Immature natural killer cell (primary cell): ENCODE data around the gene ATXN7L1. TPM values are rescaled to one million over a fixed set of nuclear protein-coding genes. Genes with fewer than 3 reads are reported as not detected.
"Not testable (repeated sequence)": the region's sequence is repeated elsewhere in the genome, so short reads cannot be mapped to it uniquely, and the experiment has no call there.

Source experiments
- DNase-seq, 3 donors: peaks; one replicate each; pipeline ENCODE4 v3.0.0; 2022; ENCODE audit warnings: mixed read lengths in 1 of 3
- H3K27ac Mint-ChIP-seq, 6 donors: one replicate each; pipeline ENCODE4 v1.8.0; 2020; ENCODE audit warnings: mixed read lengths in 6 of 6, mild to moderate bottlenecking in 5 of 6, inconsistent platforms in 4 of 6, moderate library complexity in 3 of 6
- H3K27me3 Mint-ChIP-seq, 3 donors: one replicate each; pipeline ENCODE4 v1.8.0; 2020 to 2021; ENCODE audit warnings: low read depth in 3 of 3, mild to moderate bottlenecking in 3 of 3, mixed read lengths in 3 of 3, moderate library complexity in 3 of 3, inconsistent platforms in 1 of 3
- H3K36me3 Mint-ChIP-seq, 3 donors: one replicate each; pipeline ENCODE4 v1.8.0; 2020; ENCODE audit warnings: mixed read lengths in 3 of 3, inconsistent platforms in 2 of 3, mild to moderate bottlenecking in 2 of 3
- H3K4me1 Mint-ChIP-seq, 2 donors: one replicate each; pipeline ENCODE4 v1.8.0; 2020; ENCODE audit warnings: inconsistent platforms in 2 of 2, mild to moderate bottlenecking in 2 of 2, mixed read lengths in 2 of 2, moderate library complexity in 1 of 2
- H3K4me3 Mint-ChIP-seq, 5 donors: one replicate each; pipeline ENCODE4 v1.8.0; 2020; ENCODE audit warnings: mild to moderate bottlenecking in 5 of 5, mixed read lengths in 5 of 5, inconsistent platforms in 3 of 5, moderate library complexity in 3 of 5
- H3K9me3 Mint-ChIP-seq, 6 donors: one replicate each; pipeline ENCODE4 v1.8.0; 2020; ENCODE audit warnings: mild to moderate bottlenecking in 6 of 6, mixed read lengths in 6 of 6, inconsistent platforms in 4 of 6, moderate library complexity in 3 of 6
- polyA plus RNA-seq, 3 donors: library from polyadenylated mRNA; unstranded; fragments of 300-500 nt; fragmentation: Illumina TruSeq; gene quantifications; one replicate each; pipeline ENCODE4 v1.2.3, GENCODE V29; 2021

The ATXN7L1 gene
- polyA plus RNA-seq, 3 donors from 2014 or later: 3.8 to 21.1 (median 11.9) TPM

DNA sequence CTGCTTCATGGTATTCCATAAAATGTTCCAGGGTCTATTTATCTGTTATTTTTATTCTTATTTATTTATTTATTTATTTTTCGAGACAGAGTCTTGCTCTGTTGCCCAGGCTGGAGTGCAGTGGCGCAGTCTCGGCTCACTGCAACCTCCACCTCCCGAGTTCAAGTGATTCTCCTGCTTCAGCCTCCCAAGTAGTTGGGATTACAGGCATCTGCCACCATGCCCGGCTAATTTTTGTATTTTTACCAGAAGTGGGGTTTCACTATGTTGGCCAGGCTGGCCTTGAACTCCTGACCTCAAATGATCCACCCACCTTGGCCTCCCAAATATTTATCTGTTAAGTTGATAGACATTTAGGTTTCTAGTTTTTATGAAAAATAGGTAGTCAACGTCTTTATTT lies 6.8 kb upstream of the ATXN7L1 start:
- not testable (repeated sequence) for H3K9me3 Mint-ChIP-seq, H3K27me3 Mint-ChIP-seq, DNase-seq, H3K4me3 Mint-ChIP-seq, H3K27ac Mint-ChIP-seq
- Mint-ChIP-seq H3K36me3 (peaks cover 0 to 12% (median 0%) of the 10 kb centered on the region in 3 donors), H3K4me1 (peaks cover 30 to 38% of the 10 kb centered on the region in 2 donors)

DNA sequence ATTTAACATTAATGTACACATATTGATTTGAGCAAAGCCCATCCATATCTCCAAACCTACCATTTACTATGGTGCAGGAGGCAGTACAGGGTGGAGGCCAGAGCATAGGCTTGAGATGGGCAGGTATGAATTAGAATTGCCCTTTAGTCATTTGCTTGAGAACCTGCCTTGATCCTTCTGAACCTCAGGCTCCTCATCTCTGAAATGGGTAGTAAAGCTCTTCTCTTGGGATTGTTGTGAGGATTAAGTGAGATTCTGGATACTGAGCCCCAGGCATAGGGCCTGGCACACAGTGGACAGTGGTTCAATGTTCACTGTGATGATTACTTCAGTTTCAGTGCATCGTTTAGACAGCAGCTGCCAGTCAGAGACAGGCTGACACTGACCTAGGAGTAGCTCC lies 5.0 kb upstream of the ATXN7L1 start:
- peak overlapping the region in 3 of 6 donors; percentile 4 to 55 (median 30) for H3K27ac Mint-ChIP-seq
- H3K27me3 Mint-ChIP-seq: peaks cover 0 to 5% (median 0%) of the 10 kb centered on the region in 3 donors
- H3K4me1 Mint-ChIP-seq: peaks cover 42 to 47% of the 10 kb centered on the region in 2 donors
- H3K9me3 Mint-ChIP-seq: no peaks in the 10 kb centered on the region
- no peak for DNase-seq
- H3K4me3 Mint-ChIP-seq: no peak overlapping the region
- peaks cover 0 to 12% (median 0%) of the 10 kb centered on the region in 3 donors for H3K36me3 Mint-ChIP-seq

DNA sequence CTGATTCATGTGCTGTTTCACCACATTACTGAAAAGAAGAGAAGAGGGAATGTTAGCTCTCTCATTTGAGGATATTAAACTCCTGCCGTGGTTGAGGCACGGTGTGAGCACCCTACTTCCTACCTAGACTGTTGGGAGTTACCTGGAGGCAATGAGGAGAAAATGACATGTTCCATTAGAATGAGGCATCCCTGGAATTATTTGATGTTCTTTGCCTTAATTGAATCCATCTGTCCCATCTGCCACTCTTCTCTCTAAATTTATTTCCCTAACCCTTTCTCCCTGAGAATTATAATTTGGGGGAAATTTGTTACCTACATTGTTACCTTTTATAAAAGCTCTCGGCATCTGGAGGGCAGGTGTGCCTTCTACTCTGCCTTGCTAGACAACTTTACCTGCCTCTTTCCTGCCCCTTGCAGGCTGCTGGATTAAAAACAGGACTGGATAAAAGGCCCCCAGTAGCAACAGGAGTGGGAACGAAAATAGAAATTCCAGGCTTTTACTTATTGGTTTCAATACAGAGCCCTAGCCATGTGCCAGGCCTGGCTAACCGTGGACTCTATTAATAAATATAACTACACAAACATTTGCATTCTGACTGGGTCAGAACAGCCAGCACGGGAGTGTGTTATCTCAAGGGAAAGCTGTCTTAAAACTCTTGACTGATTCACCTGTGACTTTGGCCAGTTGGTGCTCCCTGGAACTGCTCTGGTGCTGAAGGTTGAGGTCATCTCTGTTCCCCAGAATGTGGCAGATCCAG lies 4.4 kb upstream of the ATXN7L1 start:
- DNase-seq: no peak
- Mint-ChIP-seq H3K27ac (peak overlapping the region in 2 of 6 donors; percentile 12 to 51), H3K27me3 (peaks cover 0 to 8% (median 6%) of the 10 kb centered on the region in 3 donors), H3K4me1 (peaks cover 41 to 49% of the 10 kb centered on the region in 2 donors), H3K4me3 (no peak overlapping the region), H3K36me3 (peaks cover 0 to 9% (median 0%) of the 10 kb centered on the region in 3 donors), H3K9me3 (no peaks in the 10 kb centered on the region)

DNA sequence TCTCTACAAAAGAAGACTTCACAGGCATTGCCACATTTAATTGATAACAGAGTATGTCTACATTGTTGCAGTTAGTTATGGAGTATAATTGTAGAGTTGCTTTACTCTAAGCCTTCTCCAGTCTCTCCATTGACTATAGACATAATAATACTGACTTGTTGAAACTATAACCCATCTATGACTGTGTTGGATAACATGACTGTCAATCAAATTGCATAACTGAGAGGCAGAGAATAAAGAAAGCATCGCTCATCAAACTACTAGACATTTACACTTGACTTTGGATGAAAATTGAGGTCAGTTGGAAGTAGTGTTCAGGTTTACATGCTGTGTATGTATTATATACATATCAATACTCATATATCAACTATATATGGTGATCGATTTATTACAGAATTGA lies 3.4 kb upstream of the ATXN7L1 start:
- Mint-ChIP-seq H3K36me3 (peaks cover 0 to 9% (median 0%) of the 10 kb centered on the region in 3 donors), H3K4me1 (peaks cover 41 to 49% of the 10 kb centered on the region in 2 donors), H3K27ac (peak overlapping the region in 1 of 6 donors; percentile 12), H3K9me3 (no peaks in the 10 kb centered on the region), H3K4me3 (no peak overlapping the region), H3K27me3 (peaks cover 0 to 8% (median 8%) of the 10 kb centered on the region in 3 donors)
- DNase-seq: no peak

DNA sequence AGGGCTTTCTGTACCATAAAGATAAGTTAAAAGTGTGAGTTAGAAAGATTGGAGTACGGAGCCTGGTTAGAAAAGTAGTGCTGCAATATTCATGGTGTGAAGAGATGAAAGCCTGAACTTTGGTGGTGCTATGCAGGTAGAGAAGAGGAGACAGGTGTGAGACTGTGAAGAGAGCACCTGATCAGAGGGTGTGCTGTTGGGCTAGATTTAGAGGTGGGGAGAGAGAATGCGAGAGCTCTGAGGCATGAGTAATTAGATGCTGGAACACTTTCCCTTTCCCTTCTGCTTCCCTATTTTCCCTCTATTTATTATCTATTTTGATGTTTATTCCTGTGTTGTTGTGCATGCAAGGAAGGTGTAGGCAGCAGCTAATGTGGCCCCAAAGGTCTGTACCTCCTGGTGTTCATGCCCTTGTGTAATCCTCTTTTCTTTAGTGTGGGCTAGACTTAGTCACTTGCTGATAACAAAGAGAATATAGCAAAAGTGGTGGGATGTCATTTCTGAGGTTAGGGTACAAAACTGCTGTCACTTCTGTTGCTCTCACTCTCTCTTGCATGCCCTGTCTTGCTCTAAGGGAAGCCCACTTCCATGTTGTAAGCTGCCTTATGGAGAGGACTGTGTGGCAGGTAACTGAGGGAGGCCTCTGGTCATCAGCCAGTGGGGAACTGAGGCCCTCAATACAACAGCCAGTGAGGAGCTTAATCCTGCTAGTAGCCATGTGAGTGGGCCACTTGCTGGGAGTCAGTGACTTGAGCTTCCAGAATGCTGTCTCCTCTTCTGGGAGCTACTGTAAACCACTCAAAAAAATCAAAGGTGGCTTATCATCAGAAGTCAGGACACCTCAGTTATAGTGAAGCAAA lies 2.6 kb upstream of the ATXN7L1 start:
- Mint-ChIP-seq H3K27ac (peak overlapping the region in 2 of 6 donors; percentile 9 to 21), H3K27me3 (peaks cover 0 to 8% (median 8%) of the 10 kb centered on the region in 3 donors), H3K4me1 (peaks cover 48 to 53% of the 10 kb centered on the region in 2 donors), H3K9me3 (no peaks in the 10 kb centered on the region), H3K4me3 (peak overlapping the region; percentile 88 to 95 (median 89)), H3K36me3 (peaks cover 0 to 9% (median 4%) of the 10 kb centered on the region in 3 donors)
- DNase-seq: no peak

DNA sequence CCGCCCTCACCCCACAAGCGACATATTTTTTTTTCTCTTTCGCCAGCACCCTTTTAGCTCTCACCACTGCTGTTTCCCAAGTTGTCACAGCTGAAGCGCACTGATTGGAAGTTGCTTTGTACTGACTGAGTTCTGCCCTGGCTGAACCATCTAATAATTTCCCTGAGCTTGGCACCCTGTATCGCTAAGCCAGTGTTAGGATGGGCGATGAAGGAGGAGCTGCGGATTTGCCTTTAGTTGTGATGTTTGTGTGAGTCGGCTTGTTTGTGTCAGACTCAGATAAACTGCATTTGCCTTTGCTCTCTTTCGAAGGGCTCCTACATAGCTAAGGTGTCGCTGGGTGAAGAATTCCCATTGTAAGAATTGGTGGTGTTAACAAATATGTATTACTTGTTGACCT lies 1.3 kb upstream of the ATXN7L1 start:
- DNase-seq: no peak
- Mint-ChIP-seq H3K4me3 (peak overlapping the region; percentile 88 to 95 (median 89)), H3K36me3 (peaks cover 0 to 9% (median 4%) of the 10 kb centered on the region in 3 donors), H3K27me3 (peaks cover 0 to 8% (median 8%) of the 10 kb centered on the region in 3 donors), H3K27ac (peak overlapping the region in 4 of 6 donors; percentile 10 to 78 (median 55)), H3K4me1 (peaks cover 48 to 57% of the 10 kb centered on the region in 2 donors), H3K9me3 (no peaks in the 10 kb centered on the region)

DNA sequence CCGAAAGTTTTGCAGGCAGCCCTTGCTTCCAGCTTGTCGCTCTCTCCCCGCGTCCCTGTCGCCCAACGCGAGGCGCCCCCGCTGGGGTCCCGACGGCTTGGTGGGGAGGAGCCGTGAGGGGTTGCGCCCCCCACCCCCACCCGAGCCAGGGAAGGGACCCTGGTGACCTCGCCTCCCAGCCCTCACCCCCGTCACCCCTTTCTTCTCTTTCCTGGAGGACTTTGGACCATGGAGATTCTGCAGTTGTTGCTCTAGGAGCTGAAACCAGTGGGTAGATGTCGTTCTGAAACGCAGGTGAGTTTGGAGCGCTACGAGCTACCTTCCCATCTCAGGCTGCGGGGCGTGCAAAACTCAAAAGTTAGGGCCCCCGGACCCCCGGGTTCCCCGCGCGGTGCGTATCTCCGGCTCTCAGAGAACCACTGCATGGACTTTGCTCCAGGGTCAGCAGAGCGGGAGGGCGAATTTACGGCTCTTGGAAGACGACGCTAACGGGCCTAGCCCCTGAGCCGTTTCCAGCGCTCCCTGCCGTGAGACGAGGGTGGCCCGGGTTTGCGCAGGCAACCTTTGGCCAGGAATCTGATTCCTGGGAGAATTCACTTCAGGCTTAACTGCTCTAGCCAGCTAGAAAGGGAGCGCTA lies 684 bp upstream of the ATXN7L1 start:
- no peak for DNase-seq
- no peaks in the 10 kb centered on the region for H3K9me3 Mint-ChIP-seq
- H3K27ac Mint-ChIP-seq: peak overlapping the region in 4 of 6 donors; percentile 72 to 79 (median 76)
- H3K4me1 Mint-ChIP-seq: peaks cover 54 to 61% of the 10 kb centered on the region in 2 donors
- peaks cover 0 to 8% (median 8%) of the 10 kb centered on the region in 3 donors for H3K27me3 Mint-ChIP-seq
- H3K4me3 Mint-ChIP-seq: peak overlapping the region; percentile 88 to 95 (median 89)
- peaks cover 5 to 15% (median 9%) of the 10 kb centered on the region in 3 donors for H3K36me3 Mint-ChIP-seq

DNA sequence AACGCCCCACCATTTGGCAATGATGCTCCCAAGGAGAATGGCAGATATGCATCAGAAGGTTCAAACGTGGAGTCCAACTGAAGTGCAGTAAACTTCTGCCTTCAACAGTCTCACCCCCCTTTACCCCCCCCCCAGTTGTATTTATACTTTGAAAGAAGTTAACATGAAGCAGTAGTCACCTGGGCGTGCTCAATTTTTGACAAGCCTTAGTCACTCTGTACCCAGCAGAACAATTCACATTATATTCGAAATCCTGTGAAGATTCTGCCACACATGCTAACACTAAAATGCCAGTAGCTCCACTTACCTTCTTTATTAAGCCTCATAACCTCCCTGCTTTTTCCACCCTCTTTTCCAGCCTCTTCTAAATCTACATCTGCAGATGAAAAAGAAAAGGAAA lies 894 bp downstream of the ATXN7L1 start:
- no peaks in the 10 kb centered on the region for H3K9me3 Mint-ChIP-seq
- H3K4me1 Mint-ChIP-seq: peaks cover 54 to 60% of the 10 kb centered on the region in 2 donors
- peaks cover 5 to 18% (median 8%) of the 10 kb centered on the region in 3 donors for H3K36me3 Mint-ChIP-seq
- peaks cover 0 to 8% (median 8%) of the 10 kb centered on the region in 3 donors for H3K27me3 Mint-ChIP-seq
- peak overlapping the region; percentile 87 to 99 (median 94) for H3K27ac Mint-ChIP-seq
- no peak for DNase-seq
- H3K4me3 Mint-ChIP-seq: peak overlapping the region; percentile 95 to 100 (median 98)

DNA sequence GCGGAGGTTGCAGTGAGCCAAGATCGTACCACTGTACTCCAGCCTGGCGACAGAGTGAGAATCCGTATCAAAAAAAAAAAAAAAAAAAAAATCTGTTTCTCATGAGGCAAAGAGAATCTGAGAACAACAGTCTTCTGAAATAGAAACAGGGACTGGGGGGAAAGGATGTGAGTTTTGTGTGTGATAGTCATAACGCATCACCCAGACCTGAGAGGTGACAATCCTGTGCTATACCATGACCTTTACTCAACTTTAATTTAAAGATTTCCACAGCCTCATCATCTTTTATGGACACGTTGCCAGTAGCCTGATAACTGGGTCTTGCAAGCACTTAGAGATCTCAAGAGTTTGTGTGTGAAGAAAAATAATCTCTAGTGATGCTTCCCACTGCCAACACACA lies 2.3 kb downstream of the ATXN7L1 start:
- H3K4me3 Mint-ChIP-seq: peak overlapping the region in 1 of 5 donors; percentile 44

DNA sequence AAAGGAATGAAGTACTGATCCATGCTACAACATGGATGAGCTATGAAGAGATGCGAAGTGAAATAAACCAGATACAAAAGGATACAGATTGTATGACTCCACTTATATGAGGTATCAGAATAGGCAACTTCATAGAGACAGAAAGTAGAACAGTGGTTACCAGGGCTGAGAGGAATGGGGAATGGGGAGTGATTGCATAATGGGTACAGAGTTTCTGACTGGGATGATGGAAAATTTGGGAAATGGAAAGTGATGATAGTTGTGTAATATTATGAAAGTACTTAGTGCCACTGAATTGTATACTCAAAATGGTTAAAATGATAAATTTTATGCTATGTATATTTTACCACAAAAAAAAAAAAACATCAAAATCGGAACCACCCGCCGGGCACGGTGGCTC lies 3.9 kb downstream of the ATXN7L1 start:
- Mint-ChIP-seq H3K36me3 (peaks cover 5 to 18% (median 6%) of the 10 kb centered on the region in 3 donors), H3K27ac (peak overlapping the region in 1 of 6 donors; percentile 4), H3K4me1 (peaks cover 36 to 43% of the 10 kb centered on the region in 2 donors), H3K9me3 (no peaks in the 10 kb centered on the region), H3K4me3 (no peak overlapping the region), H3K27me3 (peaks cover 0 to 8% (median 3%) of the 10 kb centered on the region in 3 donors)
- DNase-seq: no peak

More for the DNA sequence above, 2.3 kb downstream of the ATXN7L1 start:
- H3K36me3 Mint-ChIP-seq: peaks cover 5 to 18% (median 6%) of the 10 kb centered on the region in 3 donors
- no peaks in the 10 kb centered on the region for H3K9me3 Mint-ChIP-seq
- H3K27me3 Mint-ChIP-seq: peaks cover 0 to 8% (median 8%) of the 10 kb centered on the region in 3 donors
- peak overlapping the region in 1 of 6 donors; percentile 5 for H3K27ac Mint-ChIP-seq
- DNase-seq: no peak
- H3K4me1 Mint-ChIP-seq: peaks cover 52 to 56% of the 10 kb centered on the region in 2 donors

DNA sequence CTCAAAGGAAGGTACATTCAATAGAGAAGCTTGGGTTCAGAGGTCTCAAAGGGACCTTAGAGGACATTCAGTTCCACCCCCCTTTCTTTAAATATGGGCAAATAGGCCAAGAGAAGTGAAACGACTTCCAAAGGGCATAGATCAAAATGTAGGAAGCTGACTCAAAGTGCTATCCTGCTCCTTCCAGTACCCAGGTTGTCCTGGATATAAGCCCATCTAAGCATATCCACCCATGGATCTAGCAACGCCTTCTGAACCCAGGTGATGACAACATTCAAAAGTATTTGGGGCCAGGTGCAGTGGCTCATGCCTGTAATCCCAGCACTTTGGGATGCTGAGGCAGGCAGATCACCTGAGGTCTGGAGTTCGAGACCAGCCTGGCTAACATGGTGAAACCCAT lies 5.3 kb downstream of the ATXN7L1 start:
- Mint-ChIP-seq H3K36me3 (peaks cover 7 to 27% (median 10%) of the 10 kb centered on the region in 3 donors), H3K9me3 (no peaks in the 10 kb centered on the region), H3K27ac (no peak overlapping the region), H3K27me3 (peaks cover 0 to 5% (median 1%) of the 10 kb centered on the region in 3 donors), H3K4me3 (no peak overlapping the region), H3K4me1 (peaks cover 28 to 36% of the 10 kb centered on the region in 2 donors)
- DNase-seq: no peak

DNA sequence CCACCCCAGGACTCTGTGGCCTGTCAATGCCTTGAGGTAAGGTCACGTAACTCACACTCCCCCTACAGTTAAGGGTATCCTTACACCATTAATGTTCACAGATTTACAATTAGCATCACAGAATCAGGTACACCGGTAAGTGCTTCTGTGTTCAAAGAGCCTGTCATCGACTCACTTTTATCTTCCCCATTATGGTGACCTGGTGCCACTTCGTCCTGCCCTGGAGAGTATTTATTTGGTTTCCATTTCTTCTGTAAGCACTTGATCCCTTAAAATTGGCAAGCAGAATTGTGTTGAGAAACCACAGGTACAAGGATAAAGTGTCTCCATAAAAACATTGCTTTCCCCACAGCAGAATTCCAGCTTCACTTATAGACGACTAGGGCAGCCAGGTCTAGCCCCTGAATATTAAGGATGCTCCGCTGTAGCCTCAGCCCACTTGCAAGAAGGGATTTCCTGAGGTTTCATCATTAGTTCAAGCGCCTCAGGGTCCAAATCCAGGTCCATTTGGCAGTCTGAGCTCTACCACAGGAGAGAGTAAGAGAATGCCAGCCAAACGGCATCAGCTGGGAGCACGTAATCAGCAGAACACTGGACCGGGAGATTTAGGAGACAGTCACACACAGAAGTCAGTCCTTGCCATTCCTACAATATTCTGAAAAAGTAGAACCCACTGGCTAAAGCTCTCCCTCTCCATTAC lies 10.1 kb downstream of the ATXN7L1 start:
- DNase-seq: no peak
- H3K4me3 Mint-ChIP-seq: no peak overlapping the region
- H3K27me3 Mint-ChIP-seq: no peaks in the 10 kb centered on the region
- H3K9me3 Mint-ChIP-seq: no peaks in the 10 kb centered on the region
- peak overlapping the region in 1 of 6 donors; percentile 20 for H3K27ac Mint-ChIP-seq
- peaks cover 7 to 17% (median 16%) of the 10 kb centered on the region in 3 donors for H3K36me3 Mint-ChIP-seq
- H3K4me1 Mint-ChIP-seq: peaks cover 9 to 16% of the 10 kb centered on the region in 2 donors
